H1 (cell line): ENCODE results near the gene TIMM21. TPM values are rescaled to one million over a fixed set of nuclear protein-coding genes. Genes with fewer than 3 reads are reported as not detected.
A peak's percentile ranks its signal among the peaks of the same experiment; 100 is the strongest.

Source experiments
- CREB1 ChIP-seq: IDR thresholded peaks from 2 replicates; pipeline ENCODE4 v1.6.1; 2012; ENCODE audit warnings: inconsistent platforms
- POU5F1 ChIP-seq: IDR thresholded peaks from 2 replicates; pipeline ENCODE4 v1.6.1; 2011; ENCODE audit warnings: low read depth, mild to moderate bottlenecking, low read length, moderate library complexity
- RAD21 ChIP-seq, 2 experiments: IDR thresholded peaks in 1 of 2; conservative IDR thresholded peaks in 1 of 2; 2 replicates each; pipeline ENCODE4 v1.6.1; 2011; ENCODE audit warnings: low read depth in 2 of 2, low read length in 2 of 2, improper control_type of control experiment in 1 of 2, inconsistent platforms in 1 of 2, mild to moderate bottlenecking in 1 of 2, moderate library complexity in 1 of 2
- YY1 ChIP-seq: IDR thresholded peaks from 2 replicates; pipeline ENCODE4 v1.6.1; 2011; ENCODE audit warnings: low read depth, mild to moderate bottlenecking, low read length
- polyA plus RNA-seq, 7 experiments: library from polyadenylated mRNA; depleted of rRNA in 3 of 7; stranded (reverse) in 5 of 7; unstranded in 2 of 7; fragments of >200 nt in 5 of 7; fragments of 200-250 nt in 2 of 7; gene quantifications; 1 replicate in 5 of 7; 2 replicates in 1 of 7; 4 replicates in 1 of 7; pipeline versions ENCODE4 v1.2.1 to v1.2.3, GENCODE V29; 2011 to 2013; ENCODE audit warnings: missing spikeins in 2 of 7, mixed read lengths in 2 of 7
- total RNA-seq: library from RNA; stranded (reverse); fragmentation: NEBNext Ultra II Directional; extraction: Animal tissue kit (Norgen Biotek cat#: 25700); gene quantifications from 2 replicates; pipeline ENCODE4 v1.2.1, GENCODE V29; 2021
- TF ChIP-seq, protein P1 (sequence below): fragments of 300-600 bp; sonication (generic); IDR thresholded peaks from 2 replicates; pipeline ENCODE4 v1.7.1; 2012; ENCODE audit warnings: low read length, moderate library complexity, mild to moderate bottlenecking, inconsistent platforms; ENCODE audit not compliant: insufficient replicate concordance

Gene TIMM21
- total and polyA plus RNA-seq, 2 of the 8 experiments (the other 6 are each of a cell fraction or from before 2014, with no cell fraction given), result 27.9 to 43.8 TPM

- TF ChIP-seq, protein P1, sequence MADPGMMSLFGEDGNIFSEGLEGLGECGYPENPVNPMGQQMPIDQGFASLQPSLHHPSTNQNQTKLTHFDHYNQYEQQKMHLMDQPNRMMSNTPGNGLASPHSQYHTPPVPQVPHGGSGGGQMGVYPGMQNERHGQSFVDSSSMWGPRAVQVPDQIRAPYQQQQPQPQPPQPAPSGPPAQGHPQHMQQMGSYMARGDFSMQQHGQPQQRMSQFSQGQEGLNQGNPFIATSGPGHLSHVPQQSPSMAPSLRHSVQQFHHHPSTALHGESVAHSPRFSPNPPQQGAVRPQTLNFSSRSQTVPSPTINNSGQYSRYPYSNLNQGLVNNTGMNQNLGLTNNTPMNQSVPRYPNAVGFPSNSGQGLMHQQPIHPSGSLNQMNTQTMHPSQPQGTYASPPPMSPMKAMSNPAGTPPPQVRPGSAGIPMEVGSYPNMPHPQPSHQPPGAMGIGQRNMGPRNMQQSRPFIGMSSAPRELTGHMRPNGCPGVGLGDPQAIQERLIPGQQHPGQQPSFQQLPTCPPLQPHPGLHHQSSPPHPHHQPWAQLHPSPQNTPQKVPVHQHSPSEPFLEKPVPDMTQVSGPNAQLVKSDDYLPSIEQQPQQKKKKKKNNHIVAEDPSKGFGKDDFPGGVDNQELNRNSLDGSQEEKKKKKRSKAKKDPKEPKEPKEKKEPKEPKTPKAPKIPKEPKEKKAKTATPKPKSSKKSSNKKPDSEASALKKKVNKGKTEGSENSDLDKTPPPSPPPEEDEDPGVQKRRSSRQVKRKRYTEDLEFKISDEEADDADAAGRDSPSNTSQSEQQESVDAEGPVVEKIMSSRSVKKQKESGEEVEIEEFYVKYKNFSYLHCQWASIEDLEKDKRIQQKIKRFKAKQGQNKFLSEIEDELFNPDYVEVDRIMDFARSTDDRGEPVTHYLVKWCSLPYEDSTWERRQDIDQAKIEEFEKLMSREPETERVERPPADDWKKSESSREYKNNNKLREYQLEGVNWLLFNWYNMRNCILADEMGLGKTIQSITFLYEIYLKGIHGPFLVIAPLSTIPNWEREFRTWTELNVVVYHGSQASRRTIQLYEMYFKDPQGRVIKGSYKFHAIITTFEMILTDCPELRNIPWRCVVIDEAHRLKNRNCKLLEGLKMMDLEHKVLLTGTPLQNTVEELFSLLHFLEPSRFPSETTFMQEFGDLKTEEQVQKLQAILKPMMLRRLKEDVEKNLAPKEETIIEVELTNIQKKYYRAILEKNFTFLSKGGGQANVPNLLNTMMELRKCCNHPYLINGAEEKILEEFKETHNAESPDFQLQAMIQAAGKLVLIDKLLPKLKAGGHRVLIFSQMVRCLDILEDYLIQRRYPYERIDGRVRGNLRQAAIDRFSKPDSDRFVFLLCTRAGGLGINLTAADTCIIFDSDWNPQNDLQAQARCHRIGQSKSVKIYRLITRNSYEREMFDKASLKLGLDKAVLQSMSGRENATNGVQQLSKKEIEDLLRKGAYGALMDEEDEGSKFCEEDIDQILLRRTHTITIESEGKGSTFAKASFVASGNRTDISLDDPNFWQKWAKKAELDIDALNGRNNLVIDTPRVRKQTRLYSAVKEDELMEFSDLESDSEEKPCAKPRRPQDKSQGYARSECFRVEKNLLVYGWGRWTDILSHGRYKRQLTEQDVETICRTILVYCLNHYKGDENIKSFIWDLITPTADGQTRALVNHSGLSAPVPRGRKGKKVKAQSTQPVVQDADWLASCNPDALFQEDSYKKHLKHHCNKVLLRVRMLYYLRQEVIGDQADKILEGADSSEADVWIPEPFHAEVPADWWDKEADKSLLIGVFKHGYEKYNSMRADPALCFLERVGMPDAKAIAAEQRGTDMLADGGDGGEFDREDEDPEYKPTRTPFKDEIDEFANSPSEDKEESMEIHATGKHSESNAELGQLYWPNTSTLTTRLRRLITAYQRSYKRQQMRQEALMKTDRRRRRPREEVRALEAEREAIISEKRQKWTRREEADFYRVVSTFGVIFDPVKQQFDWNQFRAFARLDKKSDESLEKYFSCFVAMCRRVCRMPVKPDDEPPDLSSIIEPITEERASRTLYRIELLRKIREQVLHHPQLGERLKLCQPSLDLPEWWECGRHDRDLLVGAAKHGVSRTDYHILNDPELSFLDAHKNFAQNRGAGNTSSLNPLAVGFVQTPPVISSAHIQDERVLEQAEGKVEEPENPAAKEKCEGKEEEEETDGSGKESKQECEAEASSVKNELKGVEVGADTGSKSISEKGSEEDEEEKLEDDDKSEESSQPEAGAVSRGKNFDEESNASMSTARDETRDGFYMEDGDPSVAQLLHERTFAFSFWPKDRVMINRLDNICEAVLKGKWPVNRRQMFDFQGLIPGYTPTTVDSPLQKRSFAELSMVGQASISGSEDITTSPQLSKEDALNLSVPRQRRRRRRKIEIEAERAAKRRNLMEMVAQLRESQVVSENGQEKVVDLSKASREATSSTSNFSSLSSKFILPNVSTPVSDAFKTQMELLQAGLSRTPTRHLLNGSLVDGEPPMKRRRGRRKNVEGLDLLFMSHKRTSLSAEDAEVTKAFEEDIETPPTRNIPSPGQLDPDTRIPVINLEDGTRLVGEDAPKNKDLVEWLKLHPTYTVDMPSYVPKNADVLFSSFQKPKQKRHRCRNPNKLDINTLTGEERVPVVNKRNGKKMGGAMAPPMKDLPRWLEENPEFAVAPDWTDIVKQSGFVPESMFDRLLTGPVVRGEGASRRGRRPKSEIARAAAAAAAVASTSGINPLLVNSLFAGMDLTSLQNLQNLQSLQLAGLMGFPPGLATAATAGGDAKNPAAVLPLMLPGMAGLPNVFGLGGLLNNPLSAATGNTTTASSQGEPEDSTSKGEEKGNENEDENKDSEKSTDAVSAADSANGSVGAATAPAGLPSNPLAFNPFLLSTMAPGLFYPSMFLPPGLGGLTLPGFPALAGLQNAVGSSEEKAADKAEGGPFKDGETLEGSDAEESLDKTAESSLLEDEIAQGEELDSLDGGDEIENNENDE, result no peak
- TF ChIP-seq RAD21 (IDR thresholded peaks at IDR 0.05 in 1 of 2, conservative IDR thresholded peaks at IDR 0.05 in 1 of 2; ENCODE audit: low read depth in 2 of 2, low read length in 2 of 2), result peak; percentile 89 to 91
- 0 out of 2 replicates have a peak, but pooled peaks have one; percentile 29 for TF ChIP-seq CREB1
- TF ChIP-seq YY1, result 0 out of 2 replicates have a peak, but pooled peaks have one; percentile 38
- no peak for TF ChIP-seq POU5F1
Observed at GRCh38 chr18:74196220-74197119, 48.1 kb downstream of the TIMM21 start (continued).
